Right lobe of liver (tissue), 4 donors: Measurements from ENCODE around the gene GIMAP1.

Source experiments
- POLR2A ChIP-seq: fragments of 450-650 bp; IDR thresholded peaks from one replicate; pipeline ENCODE4 v1.6.1; 2017; ENCODE audit warnings: antibody characterized with exemption, mild to moderate bottlenecking
- TF ChIP-seq, protein P1 (sequence below), 4 donors: fragments of 200-600 bp in 3 of 4; fragments of 450-650 bp in 1 of 4; IDR thresholded peaks; one replicate each; pipeline versions ENCODE4 v1.5.1 to v1.8.0; 2016 to 2022; ENCODE audit warnings: antibody characterized with exemption in 4 of 4, mild to moderate bottlenecking in 2 of 4
- donor health status: DM: no; HTN: no; CAD: no.
- donor health status: DM: no; HTN: no; CAD: no.
- donor health status: DM: no; HTN: yes; CAD: no.

DNA sequence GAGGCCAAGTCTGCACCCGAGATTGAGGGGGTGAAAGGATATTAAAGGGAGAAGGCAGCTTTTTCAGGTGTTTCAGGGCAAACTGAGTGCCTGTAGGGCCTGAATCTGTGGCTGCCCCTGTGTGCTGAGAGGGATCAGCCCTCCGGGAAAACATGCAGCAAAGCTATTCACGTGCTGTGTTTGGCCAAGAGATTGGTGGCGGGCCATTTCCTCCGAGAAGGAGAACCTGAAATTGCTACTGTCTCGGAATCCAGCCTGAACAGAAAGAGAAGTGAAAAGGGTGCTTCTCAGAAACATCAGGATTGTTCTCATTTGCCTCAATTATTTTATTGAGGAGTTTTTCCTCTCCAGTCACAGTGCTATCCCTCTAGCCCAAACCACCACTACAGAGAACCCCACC is 36.8 kb downstream of the GIMAP1 start:
- TF ChIP-seq, protein P1, sequence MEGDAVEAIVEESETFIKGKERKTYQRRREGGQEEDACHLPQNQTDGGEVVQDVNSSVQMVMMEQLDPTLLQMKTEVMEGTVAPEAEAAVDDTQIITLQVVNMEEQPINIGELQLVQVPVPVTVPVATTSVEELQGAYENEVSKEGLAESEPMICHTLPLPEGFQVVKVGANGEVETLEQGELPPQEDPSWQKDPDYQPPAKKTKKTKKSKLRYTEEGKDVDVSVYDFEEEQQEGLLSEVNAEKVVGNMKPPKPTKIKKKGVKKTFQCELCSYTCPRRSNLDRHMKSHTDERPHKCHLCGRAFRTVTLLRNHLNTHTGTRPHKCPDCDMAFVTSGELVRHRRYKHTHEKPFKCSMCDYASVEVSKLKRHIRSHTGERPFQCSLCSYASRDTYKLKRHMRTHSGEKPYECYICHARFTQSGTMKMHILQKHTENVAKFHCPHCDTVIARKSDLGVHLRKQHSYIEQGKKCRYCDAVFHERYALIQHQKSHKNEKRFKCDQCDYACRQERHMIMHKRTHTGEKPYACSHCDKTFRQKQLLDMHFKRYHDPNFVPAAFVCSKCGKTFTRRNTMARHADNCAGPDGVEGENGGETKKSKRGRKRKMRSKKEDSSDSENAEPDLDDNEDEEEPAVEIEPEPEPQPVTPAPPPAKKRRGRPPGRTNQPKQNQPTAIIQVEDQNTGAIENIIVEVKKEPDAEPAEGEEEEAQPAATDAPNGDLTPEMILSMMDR (IDR thresholded peaks at IDR 0.05): no peak
- no peak for TF ChIP-seq POLR2A
